ENCODE data around the gene DCDC2C. TPM values are rescaled to one million over a fixed set of nuclear protein-coding genes. Genes with fewer than 3 reads are reported as not detected.

DCDC2C gene
- polyA plus RNA-seq, 2 of the 4 experiments (the other 2 are of a cell fraction): not detected

DNA sequence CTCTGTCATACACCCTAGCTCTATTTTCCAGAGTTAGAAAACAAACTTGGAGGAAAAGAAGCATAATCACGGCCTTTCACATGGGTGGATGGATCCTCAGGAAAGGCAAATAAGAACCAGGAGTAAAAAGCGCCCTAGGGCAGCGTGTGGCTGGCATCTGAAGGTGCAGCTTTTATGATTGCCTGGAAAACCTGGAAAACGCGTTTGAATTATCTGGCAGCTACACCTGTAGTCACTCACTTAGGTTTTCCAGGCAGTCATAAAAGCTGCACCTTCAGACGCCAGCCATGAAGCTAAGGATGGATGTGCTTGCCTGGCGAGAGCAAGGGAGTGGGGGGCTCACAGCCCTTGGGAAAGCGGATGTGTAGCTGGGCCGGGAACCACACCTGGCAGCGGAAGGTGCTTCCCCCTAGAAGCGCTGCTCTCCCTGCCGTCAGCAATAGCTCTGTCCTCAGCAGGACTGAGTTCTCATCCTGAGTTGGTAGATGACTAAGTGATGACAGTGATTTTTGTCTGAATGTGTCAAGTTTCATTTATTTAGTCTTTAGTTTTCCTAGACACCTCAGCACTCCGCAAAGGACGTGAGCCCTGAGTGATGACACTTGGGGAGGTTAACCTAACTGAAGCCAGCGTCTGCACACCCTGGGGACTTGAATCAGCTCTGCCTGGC lies 82.0 kb downstream of the DCDC2C start:
- Histone ChIP-seq H3K4me2 (no peak overlapping the region), H3K27ac (no peak overlapping the region)
- no peak for FAIRE-seq

DNA sequence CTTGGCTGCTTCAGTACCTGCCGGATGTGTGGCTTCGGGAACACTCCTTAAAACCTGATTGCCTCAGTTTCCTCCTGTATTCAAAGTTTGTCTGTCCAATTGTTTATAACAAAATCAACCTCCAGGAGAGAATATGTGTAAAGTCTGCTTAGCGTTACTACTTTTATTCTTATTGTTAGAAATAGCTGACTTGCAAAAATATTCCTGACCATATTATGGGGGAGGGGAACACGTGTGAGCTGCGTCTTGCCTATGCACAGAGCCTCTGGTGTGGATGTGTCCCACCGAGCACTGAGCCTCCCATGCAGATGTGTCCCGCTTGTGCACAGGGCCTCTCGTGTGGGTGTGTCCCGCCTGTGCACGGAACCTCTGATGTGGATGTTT lies 82.5 kb downstream of the DCDC2C start:
- TF ChIP-seq MAFK (IDR thresholded peaks at IDR 0.05; ENCODE audit: partially characterized antibody) (peak; percentile 92), RFX5 (IDR thresholded peaks at IDR 0.05) (no peak)
- Histone ChIP-seq H3K4me1 (0 out of 3 replicates have a peak, but pooled peaks cover 4% of the 10 kb centered on the region), H3K4me2 (no peak overlapping the region), H3K9me3 (no peaks in the 10 kb centered on the region), H3K27ac (no peak overlapping the region), H3K4me3 (no peak overlapping the region)
- ChIA-PET CTCF (interaction anchor here (1.0 to 2.1 kb wide), 2 partner anchors 16 to 58 kb away, joined by 4 to 8 read pairs; no protein-coding TSS in a partner anchor), POLR2A (no interaction called here)
- 45% methylated on average over 10 of the region's 10 CpGs for WGBS (ENCODE audit: missing lambda C conversion rate)
- no peak for FAIRE-seq
- no peak for ATAC-seq
- DNase-seq (ENCODE audit: low read depth in 1 of 2, low spot score in 1 of 2): no peak

More for the DNA sequence above, 82.0 kb downstream of the DCDC2C start:
- Histone ChIP-seq H3K9me3 (no peaks in the 10 kb centered on the region), H3K4me1 (0 out of 3 replicates have a peak, but pooled peaks cover 4% of the 10 kb centered on the region), H3K4me3 (no peak overlapping the region)
- CTCF ChIA-PET: interaction anchor here (1.0 to 2.1 kb wide), 5 partner anchors 16 to 58 kb away, joined by 3 to 8 read pairs (median 4); no protein-coding TSS in a partner anchor
- no peak for TF ChIP-seq ATOH8 (CRISPR knock-in tag; IDR thresholded peaks at IDR 0.05; ENCODE audit: low read depth)
- no peak for TF ChIP-seq NPAS2 (CRISPR knock-in tag; IDR thresholded peaks at IDR 0.05; ENCODE audit: borderline replicate concordance)
- ATAC-seq (peak; percentile 57 to 58; a peak in 5 of 6 replicates), DNase-seq (ENCODE audit: low read depth in 1 of 2, low spot score in 1 of 2) (peak in 1 of 2 experiments; percentile 15)
- POLR2A ChIA-PET: no interaction called here
- WGBS (ENCODE audit: missing lambda C conversion rate): 24% methylated on average over 15 of the region's 15 CpGs

DNA sequence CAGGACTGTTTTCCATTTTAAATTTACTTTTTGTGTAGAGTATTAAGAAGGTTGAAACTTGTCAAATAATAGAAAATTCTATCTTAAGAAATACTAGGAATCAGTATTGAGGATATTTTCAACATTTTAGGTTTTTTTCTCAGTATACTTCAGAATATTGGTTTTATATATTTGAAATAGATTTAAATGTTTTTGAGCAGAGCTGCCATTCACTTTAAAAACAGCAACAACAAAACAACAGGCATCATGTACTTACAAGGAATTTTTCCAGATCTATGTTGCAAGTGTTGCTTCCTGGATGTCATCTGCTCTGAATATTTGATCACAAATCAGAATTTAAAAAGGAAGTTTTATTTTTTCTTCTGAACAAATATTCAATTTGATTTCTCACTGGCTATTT lies 84.4 kb downstream of the DCDC2C start:
- DNase-seq (ENCODE audit: low read depth in 1 of 2, low spot score in 1 of 2) (no peak), ATAC-seq (no peak), FAIRE-seq (no peak)
- Histone ChIP-seq H3K9me3 (no peaks in the 10 kb centered on the region), H3K27ac (no peak overlapping the region), H3K4me2 (no peak overlapping the region), H3K4me1 (0 out of 3 replicates have a peak, but pooled peaks cover 4% of the 10 kb centered on the region), H3K4me3 (no peak overlapping the region)
- ChIA-PET POLR2A (no interaction called here), CTCF (no interaction called here)
- TF ChIP-seq TFCP2L1 (CRISPR knock-in tag; IDR thresholded peaks at IDR 0.05) (no peak), RNF2 (IDR thresholded peaks at IDR 0.05; ENCODE audit: borderline replicate concordance, low read depth) (peak; percentile 95)

- TF ChIP-seq ZFP36 (IDR thresholded peaks at IDR 0.05; ENCODE audit: borderline replicate concordance, partially characterized antibody): no peak
- CTCF ChIA-PET: interaction anchor here (1.2 kb wide), 1 partner anchor 8 kb away, joined by 7 read pairs; no protein-coding TSS in a partner anchor
- DNase-seq (ENCODE audit: low read depth in 1 of 2, low spot score in 1 of 2) (no peak), FAIRE-seq (no peak), ATAC-seq (no peak)
- Histone ChIP-seq H3K9me3 (peaks cover 4% of the 10 kb centered on the region; the same call in 1 of the 3 replicates), H3K4me2 (no peak overlapping the region), H3K4me1 (0 out of 3 replicates have a peak, but pooled peaks cover 4% of the 10 kb centered on the region), H3K27ac (no peak overlapping the region), H3K4me3 (no peak overlapping the region)
- POLR2A ChIA-PET: no interaction called here
- WGBS (ENCODE audit: missing lambda C conversion rate): 0% methylated on average over 1 of the region's 1 CpG
Observed at GRCh38 chr2:3789256-3789655, 85.9 kb downstream of the DCDC2C start.

- H3K4me3 ChIP-seq: no peak overlapping the region
- FAIRE-seq (no peak), ATAC-seq (no peak), DNase-seq (ENCODE audit: low read depth in 1 of 2, low spot score in 1 of 2) (no peak)
- H3K27ac ChIP-seq: no peak overlapping the region
- H3K4me2 ChIP-seq: no peak overlapping the region
- ChIA-PET POLR2A (no interaction called here), CTCF (interaction anchor here (1.2 kb wide), 1 partner anchor 14 kb away, joined by 3 read pairs; no protein-coding TSS in a partner anchor)
- H3K9me3 ChIP-seq: peaks cover 4% of the 10 kb centered on the region; the same call in 1 of the 3 replicates
- H3K4me1 ChIP-seq: no peaks in the 10 kb centered on the region
- WGBS (ENCODE audit: missing lambda C conversion rate): 18% methylated on average over 5 of the region's 5 CpGs
- TF ChIP-seq SMC3 (IDR thresholded peaks at IDR 0.05) (no peak), ATOH8 (CRISPR knock-in tag; IDR thresholded peaks at IDR 0.05; ENCODE audit: low read depth) (no peak), RAD21 (conservative IDR thresholded peaks at IDR 0.05 in 1 of 2, IDR thresholded peaks at IDR 0.05 in 1 of 2) (no peak), JUN (IDR thresholded peaks at IDR 0.05) (no peak), RARB (CRISPR knock-in tag; IDR thresholded peaks at IDR 0.05) (no peak)
- TF ChIP-seq, protein P1, sequence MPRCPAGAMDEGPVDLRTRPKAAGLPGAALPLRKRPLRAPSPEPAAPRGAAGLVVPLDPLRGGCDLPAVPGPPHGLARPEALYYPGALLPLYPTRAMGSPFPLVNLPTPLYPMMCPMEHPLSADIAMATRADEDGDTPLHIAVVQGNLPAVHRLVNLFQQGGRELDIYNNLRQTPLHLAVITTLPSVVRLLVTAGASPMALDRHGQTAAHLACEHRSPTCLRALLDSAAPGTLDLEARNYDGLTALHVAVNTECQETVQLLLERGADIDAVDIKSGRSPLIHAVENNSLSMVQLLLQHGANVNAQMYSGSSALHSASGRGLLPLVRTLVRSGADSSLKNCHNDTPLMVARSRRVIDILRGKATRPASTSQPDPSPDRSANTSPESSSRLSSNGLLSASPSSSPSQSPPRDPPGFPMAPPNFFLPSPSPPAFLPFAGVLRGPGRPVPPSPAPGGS (IDR thresholded peaks at IDR 0.05): no peak
Observed at GRCh38 chr2:3793249-3793648, 89.9 kb downstream of the DCDC2C start.

Measured in A549 (cell line).